HAP-1 (cell line): ENCODE data around the gene TMEM97.

Experiments used
- DNase-seq, 2 experiments: peaks; one replicate each; pipeline ENCODE4 v3.0.0-alpha.2; 2016 to 2020; ENCODE audit warnings: low spot score in 2 of 2
- H3K27me3 ChIP-seq: fragments of 250-450 bp; sonication (Bioruptor Pico); 2 replicates; pipeline ENCODE4 v1.5.1; 2020; ENCODE audit warnings: low read depth, mild to moderate bottlenecking, moderate library complexity
- H3K36me3 ChIP-seq: fragments of 250-450 bp; sonication (Bioruptor Pico); replicated peaks from 2 replicates; pipeline ENCODE4 v1.5.1; 2020; ENCODE audit warnings: mild to moderate bottlenecking
- H3K4me1 ChIP-seq: fragments of 250-450 bp; sonication (Bioruptor Pico); 2 replicates; pipeline ENCODE4 v1.5.1; 2020; ENCODE audit warnings: mild to moderate bottlenecking
- H3K4me3 ChIP-seq: fragments of 250-450 bp; sonication (Bioruptor Pico); 2 replicates; pipeline ENCODE4 v1.5.1; 2020; ENCODE audit warnings: mild to moderate bottlenecking, moderate library complexity
- H3K9me3 ChIP-seq: fragments of 250-450 bp; sonication (Bioruptor Pico); 2 replicates; pipeline ENCODE4 v1.5.1; 2020; ENCODE audit warnings: mild to moderate bottlenecking, moderate library complexity
- in situ Hi-C: fragments of 300-500 bp; cut with MboI; formaldehyde crosslinking; loops from 3 replicates; pipeline ENCODE4 v1.14.3; 2020; ENCODE audit warnings: low sequenced_read_pairs, inconsistent platforms, mixed read lengths

TMEM97 gene

DNA sequence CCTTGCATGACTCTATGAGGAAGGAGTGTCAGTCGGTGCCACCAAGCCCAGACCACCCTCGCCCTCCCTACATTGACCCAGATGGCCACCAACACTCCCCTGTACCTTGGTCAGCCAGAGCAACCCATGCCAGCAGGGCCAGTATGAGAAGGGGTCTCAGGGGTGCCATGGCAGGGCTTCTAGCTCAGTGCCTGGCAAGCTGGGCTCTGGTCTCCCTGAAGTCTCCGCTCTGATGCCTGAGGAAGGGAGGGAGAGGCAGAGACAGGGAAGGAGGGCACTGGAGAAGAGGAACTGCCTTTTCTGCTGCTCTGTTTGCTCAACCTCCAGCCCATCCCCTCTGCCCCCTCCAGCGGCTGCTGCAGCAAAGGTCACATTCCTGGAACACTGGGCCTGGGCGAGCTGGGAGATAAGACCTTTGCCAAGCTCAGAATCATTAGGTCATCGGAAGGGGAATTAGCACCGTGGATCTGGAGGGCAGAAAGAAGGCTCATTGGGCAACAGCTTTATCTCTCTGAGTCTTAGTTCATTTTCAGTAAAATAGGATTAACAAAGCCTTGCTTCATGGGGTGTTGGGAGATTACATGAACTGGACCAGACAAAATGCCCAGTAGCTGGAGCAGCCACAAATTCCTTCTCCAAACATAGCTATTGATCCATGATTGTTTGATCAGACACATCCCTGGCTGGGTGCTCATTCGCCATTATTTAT, 51.2 kb downstream of the TMEM97 start, which contains the start of gene VTN:
TSS of gene VTN (minus strand) at position 273 of the 709 bp plus-strand sequence. CDS start at position 169, 104 bp downstream.
- DNase-seq = peak in 1 of 2 experiments; percentile 33
- in situ Hi-C loops = no loop called here
- no peaks in the 10 kb centered on the region for H3K27me3 ChIP-seq
- H3K9me3 ChIP-seq = no peaks in the 10 kb centered on the region
- peak within 1 kb of the TSS; percentile 45 for H3K4me3 ChIP-seq
- H3K4me1 ChIP-seq = no peaks in the 10 kb centered on the region; the same call in 1 of the 2 replicates
- no peaks in the 10 kb centered on the region for H3K36me3 ChIP-seq

DNA sequence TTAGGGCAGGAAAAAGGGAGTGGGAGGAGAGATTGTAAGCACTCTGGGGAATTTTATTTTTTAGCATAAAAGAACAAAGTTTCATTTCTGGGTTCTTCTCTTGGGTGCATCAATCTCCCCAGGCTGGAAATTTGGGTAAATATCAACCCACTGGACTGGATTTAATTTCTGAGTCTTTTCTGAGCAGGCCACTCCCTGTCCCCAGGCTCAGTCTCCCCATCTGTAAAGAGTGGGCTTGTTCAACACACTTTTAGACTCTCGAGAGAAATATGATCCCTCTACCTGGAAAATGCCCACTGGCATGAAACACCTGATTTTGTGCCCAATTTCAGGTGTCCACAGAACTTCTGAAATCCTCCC, 51.7 kb downstream of the TMEM97 start:
- H3K4me3 ChIP-seq = peak overlapping the region; percentile 45
- H3K27me3 ChIP-seq = no peaks in the 10 kb centered on the region
- H3K36me3 ChIP-seq = no peaks in the 10 kb centered on the region
- no peak for DNase-seq
- in situ Hi-C loops = no loop called here
- H3K4me1 ChIP-seq = no peaks in the 10 kb centered on the region; the same call in 1 of the 2 replicates
- H3K9me3 ChIP-seq = no peaks in the 10 kb centered on the region

DNA sequence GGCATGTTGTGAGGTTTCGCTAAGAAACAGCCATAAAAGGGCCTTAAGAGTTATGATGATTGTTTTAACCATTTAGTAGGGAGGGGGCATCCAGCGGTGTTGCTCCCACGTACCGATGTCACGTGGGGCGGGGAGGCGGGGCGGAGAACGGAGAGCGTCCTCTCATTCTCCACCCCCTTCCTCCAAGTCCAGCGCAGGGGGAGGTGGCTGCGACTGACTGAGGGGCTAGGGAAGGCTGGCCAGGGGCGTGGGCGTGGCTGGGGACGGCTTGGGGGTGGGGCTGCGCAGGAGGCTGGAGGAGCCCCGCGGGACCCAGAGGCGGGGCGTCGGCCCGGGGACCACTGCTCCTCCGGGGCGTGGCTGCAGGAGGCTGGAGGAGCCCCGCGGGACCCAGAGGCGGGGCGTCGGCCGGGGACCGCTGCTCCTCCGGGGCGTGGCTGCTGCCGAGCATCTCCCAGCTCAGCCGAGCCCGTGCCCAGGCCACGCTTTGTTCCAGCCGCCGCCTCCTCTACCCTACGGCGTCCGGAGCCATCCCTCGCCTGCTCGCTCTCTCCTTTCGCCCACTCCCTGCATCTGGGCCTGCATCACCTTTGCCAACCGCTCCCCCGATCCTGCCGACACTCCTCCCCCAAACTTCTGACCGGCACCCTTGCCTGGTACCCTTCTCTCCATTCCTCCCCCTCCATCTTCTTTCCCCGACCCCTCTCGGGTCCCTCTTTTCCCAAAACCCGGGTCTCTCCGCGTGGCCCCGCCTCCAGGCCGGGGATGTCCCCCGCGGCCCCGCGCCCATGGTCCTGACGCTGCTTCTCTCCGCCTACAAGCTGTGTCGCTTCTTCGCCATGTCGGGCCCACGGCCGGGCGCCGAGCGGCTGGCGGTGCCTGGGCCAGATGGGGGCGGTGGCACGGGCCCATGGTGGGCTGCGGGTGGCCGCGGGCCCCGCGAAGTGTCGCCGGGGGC, 52.5 kb downstream of the TMEM97 start, which contains the start of gene SARM1:
TSS of gene SARM1 (plus strand) at position 450 of the 958 bp plus-strand sequence. CDS start at position 789, 339 bp downstream.
- Histone ChIP-seq H3K27me3 (no peaks in the 10 kb centered on the region), H3K36me3 (no peaks in the 10 kb centered on the region), H3K4me3 (peak within 1 kb of the TSS; percentile 45), H3K4me1 (no peaks in the 10 kb centered on the region; the same call in 1 of the 2 replicates), H3K9me3 (no peaks in the 10 kb centered on the region)
- peak; percentile 88 to 99 for DNase-seq
- in situ Hi-C loops = no loop called here

DNA sequence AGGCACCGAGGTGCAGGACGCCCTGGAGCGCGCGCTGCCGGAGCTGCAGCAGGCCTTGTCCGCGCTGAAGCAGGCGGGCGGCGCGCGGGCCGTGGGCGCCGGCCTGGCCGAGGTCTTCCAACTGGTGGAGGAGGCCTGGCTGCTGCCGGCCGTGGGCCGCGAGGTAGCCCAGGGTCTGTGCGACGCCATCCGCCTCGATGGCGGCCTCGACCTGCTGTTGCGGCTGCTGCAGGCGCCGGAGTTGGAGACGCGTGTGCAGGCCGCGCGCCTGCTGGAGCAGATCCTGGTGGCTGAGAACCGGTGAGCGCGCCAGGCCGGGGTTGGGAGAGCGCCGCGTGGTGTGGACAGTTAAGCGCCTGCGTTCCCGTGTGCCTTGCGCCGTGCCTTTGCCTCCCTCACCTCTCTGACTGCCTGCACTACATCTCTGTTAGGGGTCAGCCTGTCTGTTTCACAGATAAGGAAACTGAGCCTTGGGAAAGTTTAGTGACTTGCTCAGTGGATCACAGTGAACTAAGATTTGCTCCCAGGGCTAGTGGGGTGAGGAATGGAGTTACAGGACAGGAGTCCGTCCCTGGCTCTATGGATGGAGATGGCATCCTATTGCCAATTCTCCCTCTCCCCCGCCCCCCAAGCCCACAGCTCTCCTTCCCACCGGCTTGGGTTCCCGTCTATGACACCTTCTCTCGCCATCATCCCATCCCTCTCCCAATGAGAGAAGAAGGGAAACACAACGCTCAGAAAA, 53.4 kb downstream of the TMEM97 start:
- in situ Hi-C loops = no loop called here
- H3K27me3 ChIP-seq = no peaks in the 10 kb centered on the region
- H3K4me1 ChIP-seq = no peaks in the 10 kb centered on the region; the same call in 1 of the 2 replicates
- DNase-seq = no peak
- peak overlapping the region; percentile 45 for H3K4me3 ChIP-seq
- no peaks in the 10 kb centered on the region for H3K9me3 ChIP-seq
- no peaks in the 10 kb centered on the region for H3K36me3 ChIP-seq

DNA sequence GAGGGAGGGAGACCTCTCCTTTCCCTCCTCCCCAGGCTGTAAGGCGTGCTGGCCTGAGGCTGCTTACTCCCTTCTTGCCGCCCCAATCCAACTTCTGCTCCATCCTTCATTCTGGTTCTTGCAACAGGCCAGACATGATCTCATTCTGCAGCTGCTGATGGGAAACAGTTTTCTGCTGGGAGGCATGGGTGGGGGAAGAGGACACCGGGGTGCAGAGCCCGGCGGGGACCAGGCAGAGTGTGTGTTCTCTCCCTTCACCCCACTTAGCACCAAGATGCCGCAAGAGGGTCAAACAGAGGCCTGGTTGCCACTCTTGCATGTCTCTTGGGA, 53.9 kb downstream of the TMEM97 start:
- DNase-seq = no peak
- in situ Hi-C loops = no loop called here
- Histone ChIP-seq H3K9me3 (no peaks in the 10 kb centered on the region), H3K27me3 (no peaks in the 10 kb centered on the region), H3K4me3 (peak overlapping the region; percentile 45; the same call in 1 of the 2 replicates), H3K4me1 (no peaks in the 10 kb centered on the region; the same call in 1 of the 2 replicates), H3K36me3 (no peaks in the 10 kb centered on the region)
